ENCODE results near the gene DSCAM.

DNA sequence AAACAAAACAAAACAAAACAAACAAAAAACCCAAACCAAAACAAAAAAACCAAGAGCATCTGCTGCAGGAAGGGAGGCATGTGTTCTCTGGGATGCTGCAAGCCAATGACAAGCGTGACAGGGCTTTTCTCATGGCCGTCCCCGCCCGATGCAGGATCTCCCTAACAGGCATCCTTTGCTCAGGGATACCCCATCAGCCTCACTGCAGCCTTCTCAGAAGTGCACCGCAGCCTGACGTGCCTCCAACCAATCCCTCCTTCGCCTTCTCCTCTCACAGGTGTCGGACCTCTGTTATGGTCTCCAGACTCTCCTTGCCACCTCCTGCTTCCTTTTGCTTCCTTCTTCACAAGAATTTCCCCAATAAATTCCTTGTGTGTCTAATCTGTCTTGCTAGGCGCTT lies 832.6 kb downstream of the DSCAM start:
- TF ChIP-seq, protein P1, sequence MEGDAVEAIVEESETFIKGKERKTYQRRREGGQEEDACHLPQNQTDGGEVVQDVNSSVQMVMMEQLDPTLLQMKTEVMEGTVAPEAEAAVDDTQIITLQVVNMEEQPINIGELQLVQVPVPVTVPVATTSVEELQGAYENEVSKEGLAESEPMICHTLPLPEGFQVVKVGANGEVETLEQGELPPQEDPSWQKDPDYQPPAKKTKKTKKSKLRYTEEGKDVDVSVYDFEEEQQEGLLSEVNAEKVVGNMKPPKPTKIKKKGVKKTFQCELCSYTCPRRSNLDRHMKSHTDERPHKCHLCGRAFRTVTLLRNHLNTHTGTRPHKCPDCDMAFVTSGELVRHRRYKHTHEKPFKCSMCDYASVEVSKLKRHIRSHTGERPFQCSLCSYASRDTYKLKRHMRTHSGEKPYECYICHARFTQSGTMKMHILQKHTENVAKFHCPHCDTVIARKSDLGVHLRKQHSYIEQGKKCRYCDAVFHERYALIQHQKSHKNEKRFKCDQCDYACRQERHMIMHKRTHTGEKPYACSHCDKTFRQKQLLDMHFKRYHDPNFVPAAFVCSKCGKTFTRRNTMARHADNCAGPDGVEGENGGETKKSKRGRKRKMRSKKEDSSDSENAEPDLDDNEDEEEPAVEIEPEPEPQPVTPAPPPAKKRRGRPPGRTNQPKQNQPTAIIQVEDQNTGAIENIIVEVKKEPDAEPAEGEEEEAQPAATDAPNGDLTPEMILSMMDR (IDR thresholded peaks at IDR 0.05) = no peak
- TF ChIP-seq POLR2AphosphoS5 (IDR thresholded peaks at IDR 0.05) = no peak
